OCI-LY1 (cell line): Measurements from ENCODE around the gene EFCC1.

Source experiments
- H2AFZ ChIP-seq: fragments of 200-600 bp; sonication (generic), shearing (Covaris generic); 2 replicates; pipeline ENCODE4 v1.6.0; 2014; ENCODE audit warnings: antibody characterized with exemption, mild to moderate bottlenecking, low read length
- H3F3A ChIP-seq: fragments of 200-600 bp; sonication (generic), shearing (Covaris generic); 2 replicates; pipeline ENCODE4 v1.6.0; 2014; ENCODE audit warnings: mild to moderate bottlenecking, antibody characterized with exemption, low read length, moderate library complexity; ENCODE audit not compliant: insufficient read depth
- H3K27ac ChIP-seq: fragments of 200-600 bp; sonication (generic); 2 replicates; pipeline ENCODE4 v1.5.1; 2014; ENCODE audit warnings: low read length, mixed run types, mild to moderate bottlenecking, low read depth; ENCODE audit not compliant: poor library complexity, severe bottlenecking
- H3K27me3 ChIP-seq: fragments of 200-600 bp; sonication (generic); 2 replicates; pipeline ENCODE4 v1.6.0; 2014; ENCODE audit warnings: antibody characterized with exemption, mild to moderate bottlenecking, low read length, moderate library complexity; ENCODE audit not compliant: insufficient read depth
- H3K36me3 ChIP-seq: fragments of 200-600 bp; sonication (generic); 2 replicates; pipeline ENCODE4 v1.6.1; 2014; ENCODE audit warnings: mild to moderate bottlenecking, antibody characterized with exemption, low read length, moderate library complexity, mixed read lengths; ENCODE audit not compliant: insufficient read depth
- H3K4me1 ChIP-seq: fragments of 200-600 bp; sonication (generic); 2 replicates; pipeline ENCODE4 v1.5.1; 2014; ENCODE audit warnings: mild to moderate bottlenecking, low read length, moderate library complexity; ENCODE audit not compliant: insufficient read depth, severe bottlenecking
- H3K4me2 ChIP-seq: fragments of 200-600 bp; sonication (generic), shearing (Covaris generic); 2 replicates; pipeline ENCODE4 v1.6.1; 2014; ENCODE audit warnings: low read length
- H3K4me3 ChIP-seq: fragments of 200-600 bp; sonication (generic); 2 replicates; pipeline ENCODE4 v1.5.1; 2014; ENCODE audit warnings: low read length, low read depth, mild to moderate bottlenecking, mixed read lengths; ENCODE audit not compliant: poor library complexity, severe bottlenecking
- H3K79me2 ChIP-seq: fragments of 200-600 bp; shearing (Covaris generic); 2 replicates; pipeline ENCODE4 v1.6.1; 2016; ENCODE audit warnings: mixed run types, low read length, mixed read lengths; ENCODE audit not compliant: insufficient read depth
- H3K9ac ChIP-seq: fragments of 200-600 bp; sonication (generic), shearing (Covaris generic); 2 replicates; pipeline ENCODE4 v1.6.1; 2014; ENCODE audit warnings: mild to moderate bottlenecking, low read length, mixed read lengths
- H3K9me2 ChIP-seq: fragments of 200-600 bp; sonication (generic), shearing (Covaris generic); 2 replicates; pipeline ENCODE4 v1.6.1; 2014; ENCODE audit warnings: low read depth, mild to moderate bottlenecking, low read length, mixed read lengths
- H3K9me3 ChIP-seq: fragments of 200-600 bp; shearing (Covaris generic); 2 replicates; pipeline ENCODE4 v1.6.1; 2014; ENCODE audit warnings: low read length, mixed read lengths
- H4K20me1 ChIP-seq: fragments of 200-600 bp; sonication (generic), shearing (Covaris generic); 2 replicates; pipeline ENCODE4 v1.6.0; 2016; ENCODE audit warnings: mild to moderate bottlenecking, low read length; ENCODE audit not compliant: insufficient read depth
- CTCF ChIP-seq: fragments of 200-600 bp; sonication (generic), shearing (Covaris generic); IDR thresholded peaks from 2 replicates; pipeline ENCODE4 v1.5.1; 2017; ENCODE audit warnings: mild to moderate bottlenecking, antibody characterized with exemption, low read length, moderate library complexity, mixed read lengths
- EZH2 ChIP-seq: fragments of 200-600 bp; sonication (generic), shearing (Covaris generic); IDR thresholded peaks from 2 replicates; pipeline ENCODE4 v1.8.0; 2017; ENCODE audit warnings: borderline replicate concordance, mixed run types, mild to moderate bottlenecking, antibody characterized with exemption, low read length, moderate library complexity, mixed read lengths

EFCC1 gene

GRCh38 chr3:129063091-129063640 is 62.1 kb downstream of the EFCC1 start:
- H3K9me3 ChIP-seq = no peaks in the 10 kb centered on the region
- no peak overlapping the region for H2AFZ ChIP-seq
- no peak overlapping the region for H3K9ac ChIP-seq
- no peak overlapping the region for H3K4me2 ChIP-seq
- peaks cover 8% of the 10 kb centered on the region for H3K4me1 ChIP-seq
- no peak for TF ChIP-seq EZH2
- TF ChIP-seq CTCF = no peak
- no peaks in the 10 kb centered on the region for H4K20me1 ChIP-seq
- H3K9me2 ChIP-seq = no peaks in the 10 kb centered on the region
- no peak overlapping the region for H3K4me3 ChIP-seq
- H3K27ac ChIP-seq = no peak overlapping the region
- no peaks in the 10 kb centered on the region for H3K36me3 ChIP-seq
- peaks cover 6% of the 10 kb centered on the region for H3K27me3 ChIP-seq
- H3F3A ChIP-seq = no peaks in the 10 kb centered on the region
- H3K79me2 ChIP-seq = no peaks in the 10 kb centered on the region

- H3K27me3 ChIP-seq = peaks cover 6% of the 10 kb centered on the region
- no peaks in the 10 kb centered on the region for H3K79me2 ChIP-seq
- no peaks in the 10 kb centered on the region for H4K20me1 ChIP-seq
- H3F3A ChIP-seq = no peaks in the 10 kb centered on the region
- no peaks in the 10 kb centered on the region for H3K36me3 ChIP-seq
- no peaks in the 10 kb centered on the region for H3K9me2 ChIP-seq
- H3K4me2 ChIP-seq = no peak overlapping the region
- H3K9me3 ChIP-seq = no peaks in the 10 kb centered on the region
- H3K9ac ChIP-seq = no peak overlapping the region
- no peak overlapping the region for H2AFZ ChIP-seq
- peaks cover 1% of the 10 kb centered on the region for H3K4me1 ChIP-seq
- no peak overlapping the region for H3K27ac ChIP-seq
- H3K4me3 ChIP-seq = no peak overlapping the region
- TF ChIP-seq CTCF (no peak), EZH2 (no peak)
Measured at GRCh38 chr3:129063841-129064482, 62.9 kb downstream of the EFCC1 start.

GRCh38 chr3:129065016-129065719 is 64.1 kb downstream of the EFCC1 start:
- H3K9me3 ChIP-seq = no peaks in the 10 kb centered on the region
- H4K20me1 ChIP-seq = no peaks in the 10 kb centered on the region
- H3K4me1 ChIP-seq = no peaks in the 10 kb centered on the region
- H3K36me3 ChIP-seq = no peaks in the 10 kb centered on the region
- H3F3A ChIP-seq = no peaks in the 10 kb centered on the region
- no peaks in the 10 kb centered on the region for H3K79me2 ChIP-seq
- no peak overlapping the region for H2AFZ ChIP-seq
- no peak overlapping the region for H3K4me2 ChIP-seq
- no peak overlapping the region for H3K27ac ChIP-seq
- no peak for TF ChIP-seq EZH2
- no peak for TF ChIP-seq CTCF
- no peak overlapping the region for H3K4me3 ChIP-seq
- peaks cover 10% of the 10 kb centered on the region for H3K27me3 ChIP-seq
- H3K9ac ChIP-seq = no peak overlapping the region
- no peaks in the 10 kb centered on the region for H3K9me2 ChIP-seq
